ENCODE results near the gene SLFNL1.

The SLFNL1 gene

DNA sequence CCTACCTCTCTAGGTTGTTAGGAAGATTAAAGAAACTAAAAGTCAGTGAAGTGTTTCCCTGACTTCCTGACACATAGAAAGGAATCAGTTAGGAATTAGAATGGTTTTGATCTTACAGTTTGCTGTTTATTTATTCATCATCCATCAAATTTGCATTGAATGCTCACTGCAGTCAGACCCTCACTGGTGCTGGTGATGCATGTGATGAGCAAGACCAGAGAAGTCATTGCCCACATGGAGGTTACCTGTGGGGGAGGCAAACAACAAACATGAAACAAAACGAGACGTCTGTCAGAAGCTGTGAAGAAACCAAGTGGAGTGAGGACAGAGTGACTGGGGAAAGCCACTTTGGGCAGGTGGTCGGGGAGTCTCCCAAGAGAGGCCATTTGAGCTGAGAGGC is 35.6 kb downstream of the SLFNL1 start:
- DNase-seq = no peak

DNA sequence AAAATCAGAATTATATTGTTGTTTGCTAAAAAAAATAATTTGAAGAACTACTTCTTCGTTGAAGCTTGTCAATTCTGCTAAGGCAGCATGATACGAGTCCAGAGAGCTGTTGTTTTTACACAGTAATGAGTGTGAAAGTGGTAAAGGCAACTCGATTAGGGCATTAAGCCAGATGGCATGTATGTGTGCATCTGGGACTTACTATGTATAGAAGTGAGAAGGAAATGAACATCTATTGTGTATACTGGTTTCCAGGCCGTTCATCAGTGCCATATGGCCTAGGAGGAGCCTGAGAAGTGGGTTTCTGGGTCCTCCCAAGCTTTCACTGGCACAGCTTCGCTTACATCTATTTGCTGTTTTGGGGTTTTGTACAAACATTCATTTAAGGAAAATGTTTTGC is 36.4 kb downstream of the SLFNL1 start:
- DNase-seq = no peak

DNA sequence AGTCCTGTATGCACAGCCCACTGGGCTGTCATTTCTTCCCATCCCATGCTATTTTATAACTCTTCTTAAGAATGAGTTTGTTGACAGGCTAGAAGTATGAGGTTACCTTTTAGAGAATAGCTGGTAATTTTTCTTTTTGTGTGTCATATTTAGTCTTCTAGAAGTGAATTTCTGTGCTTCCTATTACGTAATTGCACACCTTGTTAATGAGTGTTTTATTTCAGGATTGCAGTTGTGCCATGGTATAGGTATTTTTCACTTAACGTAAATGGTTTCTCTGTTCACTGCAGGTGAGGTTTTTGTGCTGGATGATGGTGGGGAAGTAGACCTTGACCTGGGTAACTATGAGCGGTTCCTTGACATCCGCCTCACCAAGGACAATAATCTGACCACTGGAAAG is 37.0 kb downstream of the SLFNL1 start:
- DNase-seq = no peak

DNA sequence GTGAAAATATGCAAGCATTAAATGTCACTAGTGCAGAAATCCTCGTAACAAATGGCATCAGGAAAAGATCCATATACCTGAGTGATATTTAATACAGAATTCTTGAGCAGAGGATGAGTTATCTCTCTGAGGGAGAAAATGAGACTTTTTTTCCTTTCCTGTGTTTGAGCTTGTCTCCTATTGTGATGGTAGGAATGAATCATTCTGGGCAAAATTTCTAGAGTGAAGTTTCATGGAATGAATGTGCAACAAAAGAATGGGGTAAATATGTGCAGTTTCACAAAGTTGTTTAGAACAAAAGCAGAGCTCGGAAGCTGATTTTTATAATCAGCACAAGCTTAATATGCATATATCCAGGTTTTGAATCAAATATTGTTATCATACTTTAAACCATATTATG is 37.5 kb downstream of the SLFNL1 start:
- peak; percentile 79 for DNase-seq

DNA sequence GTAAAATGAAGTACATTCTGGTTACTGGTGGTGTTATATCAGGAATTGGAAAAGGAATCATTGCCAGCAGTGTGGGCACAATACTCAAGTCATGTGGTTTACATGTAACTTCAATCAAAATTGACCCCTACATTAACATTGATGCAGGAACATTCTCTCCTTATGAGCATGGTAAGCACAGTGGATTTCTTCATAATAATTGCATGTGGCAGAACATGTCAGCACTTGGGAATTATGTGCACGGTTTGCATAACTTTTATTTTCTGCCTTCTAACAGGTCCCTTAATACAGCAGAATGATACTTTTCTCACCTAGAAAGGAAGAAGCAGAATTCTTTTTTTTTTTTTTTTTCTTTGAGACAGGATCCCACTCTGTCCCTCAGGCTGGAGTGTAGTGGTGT is 38.2 kb downstream of the SLFNL1 start:
- no peak for DNase-seq

DNA sequence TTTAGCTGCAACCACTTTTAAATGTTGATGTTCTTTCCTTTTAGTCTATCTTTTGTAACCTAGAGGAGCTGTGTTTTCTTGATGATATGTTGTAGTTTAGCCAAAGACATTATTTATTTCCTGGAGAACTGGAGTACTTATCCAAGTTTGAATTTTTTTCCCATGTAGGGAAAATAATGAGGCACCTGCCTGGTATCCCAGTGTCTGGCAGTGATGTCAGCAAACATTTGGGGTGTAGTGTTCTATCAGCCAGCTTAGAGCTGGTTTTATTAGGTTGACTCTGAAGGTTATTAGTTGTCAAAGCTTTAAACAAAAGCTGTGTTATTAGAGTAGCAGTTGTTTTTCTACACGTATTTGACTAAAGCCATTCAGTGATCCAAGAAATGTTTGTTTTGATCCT is 38.8 kb downstream of the SLFNL1 start:
- no peak for DNase-seq

DNA sequence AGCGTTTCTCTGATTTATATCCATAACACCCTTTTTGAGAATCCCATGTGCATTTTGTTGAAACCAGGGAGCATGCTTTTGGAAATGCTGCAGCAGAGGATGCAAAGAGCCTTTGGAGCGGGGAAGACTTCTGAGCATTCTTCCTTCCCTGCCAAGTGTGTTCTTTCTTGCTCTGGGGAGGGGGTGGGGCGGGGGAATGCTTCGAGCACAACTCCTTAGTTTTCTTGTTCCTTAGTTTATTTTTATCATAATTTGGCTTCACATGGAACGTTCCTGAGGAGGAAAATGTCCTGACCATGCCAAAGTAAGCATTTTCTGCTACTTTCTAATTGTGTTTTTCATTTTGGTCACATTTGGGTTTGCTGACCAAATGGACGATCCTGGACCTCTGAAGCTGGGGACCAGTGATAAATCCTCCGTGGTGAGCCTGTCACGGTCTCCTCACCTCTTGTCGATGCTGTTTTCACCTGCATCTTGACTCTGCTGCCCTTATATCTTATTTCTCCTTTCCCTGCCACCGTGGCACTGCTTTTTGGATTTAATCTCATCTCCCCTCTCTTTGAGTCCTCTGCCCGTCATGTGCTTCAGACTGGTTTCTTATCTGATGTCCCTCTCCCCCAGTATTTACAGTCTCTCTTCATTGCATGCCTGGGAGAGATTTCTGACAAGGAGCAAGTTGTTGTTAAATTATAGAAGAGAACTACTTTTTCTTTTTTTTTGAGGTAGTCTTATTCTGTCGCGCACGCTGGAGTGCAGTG is 39.7 kb downstream of the SLFNL1 start:
- DNase-seq = no peak

DNA sequence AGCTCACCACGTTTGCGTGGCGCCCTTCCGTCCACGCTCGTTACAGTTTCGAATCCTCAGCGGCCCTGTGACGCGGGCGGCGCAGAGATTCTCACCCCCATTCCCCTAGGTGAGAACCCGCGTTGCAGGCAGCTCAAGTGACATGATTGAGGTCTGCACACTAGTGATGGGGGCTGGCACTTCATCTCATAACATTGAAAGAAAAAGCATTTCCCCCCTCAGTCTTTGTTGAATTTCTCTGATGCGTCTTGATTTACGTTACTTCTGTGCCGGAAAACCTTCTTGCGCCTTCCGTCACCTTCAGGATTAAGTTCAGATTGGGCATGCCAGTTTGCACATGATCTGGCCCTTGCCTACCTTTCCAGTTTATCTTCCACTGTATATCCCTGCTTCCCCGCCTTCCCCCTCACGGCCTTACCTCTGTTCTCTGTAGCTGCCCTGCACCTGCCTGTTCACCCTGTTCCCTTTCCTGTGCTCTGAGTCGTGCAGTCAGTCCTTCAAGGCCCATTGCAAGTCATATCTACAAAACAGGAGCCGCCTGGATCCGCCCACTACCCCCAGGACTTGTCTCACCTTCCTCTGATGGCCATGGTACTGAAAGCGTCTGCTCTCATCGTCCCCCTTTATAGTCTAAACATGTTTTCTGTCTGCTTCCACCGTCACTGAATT is 40.9 kb downstream of the SLFNL1 start:
- peak; percentile 74 for DNase-seq

DNA sequence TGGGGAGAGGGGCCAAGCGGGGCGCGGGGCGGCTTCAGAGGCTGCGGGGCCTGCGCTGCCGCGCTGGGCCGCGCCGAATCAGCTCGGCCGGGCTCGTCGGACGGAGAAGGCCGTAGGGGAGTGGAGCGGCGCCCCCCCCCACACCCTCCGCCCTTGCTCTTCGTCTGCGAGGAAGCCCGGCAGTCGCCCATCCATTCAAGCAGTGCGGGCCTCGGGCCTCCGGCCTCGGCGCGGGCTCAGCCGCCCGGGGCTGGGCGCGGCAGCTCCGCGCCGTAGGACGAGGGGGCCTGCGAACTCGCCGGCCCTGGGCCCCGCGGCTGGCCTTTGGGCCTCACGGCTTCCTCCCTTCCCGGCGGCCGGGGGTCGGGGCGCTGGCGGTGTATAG is 41.5 kb downstream of the SLFNL1 start:
- no peak for DNase-seq

DNA sequence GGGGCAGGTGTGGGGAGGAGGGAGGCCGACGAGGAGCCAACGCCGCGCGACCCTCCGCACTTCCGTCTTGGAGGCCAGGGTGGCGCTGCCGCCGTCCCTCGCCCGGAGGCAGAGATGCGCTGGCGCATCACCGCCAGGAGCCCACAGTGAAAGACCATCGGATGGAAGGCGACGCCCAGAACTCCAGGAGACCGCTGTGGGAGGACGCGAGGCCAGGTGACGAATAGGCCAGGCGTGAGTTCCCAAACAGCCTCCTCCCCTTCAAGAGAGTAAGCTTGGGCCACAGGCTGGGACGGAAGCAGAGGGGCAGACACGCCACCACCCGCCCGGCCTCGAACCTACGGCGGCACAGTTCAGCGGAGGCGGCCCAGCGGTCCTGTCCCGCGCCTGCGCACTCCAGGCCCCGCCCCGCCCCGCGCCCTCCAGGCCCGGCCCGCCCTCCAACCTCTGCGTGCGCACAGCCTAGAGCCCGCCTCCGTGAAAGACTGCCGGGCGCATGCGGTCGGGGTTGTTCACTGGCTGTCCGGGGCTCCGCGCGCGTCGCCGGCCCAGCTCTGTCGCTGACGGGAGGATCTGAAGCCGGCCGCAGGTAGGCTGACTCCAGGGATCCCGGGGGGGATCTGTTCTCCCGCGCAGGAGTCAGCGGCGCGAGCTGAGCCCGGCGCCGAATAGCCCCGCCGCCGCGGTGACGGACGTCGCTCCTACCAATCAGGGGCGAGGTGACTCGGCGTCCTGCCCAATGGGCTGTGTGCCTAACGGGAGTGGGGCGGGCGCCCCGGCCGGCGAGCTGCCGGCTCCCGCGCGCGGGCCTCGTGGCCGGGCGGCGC is 42.1 kb downstream of the SLFNL1 start, which contains the start of gene CTPS1:
TSS of gene CTPS1 (plus strand) at position 456 of the 827 bp plus-strand sequence. CDS start 3,595 bp downstream, outside the sequence.
- peak; percentile 96 for DNase-seq

DNA sequence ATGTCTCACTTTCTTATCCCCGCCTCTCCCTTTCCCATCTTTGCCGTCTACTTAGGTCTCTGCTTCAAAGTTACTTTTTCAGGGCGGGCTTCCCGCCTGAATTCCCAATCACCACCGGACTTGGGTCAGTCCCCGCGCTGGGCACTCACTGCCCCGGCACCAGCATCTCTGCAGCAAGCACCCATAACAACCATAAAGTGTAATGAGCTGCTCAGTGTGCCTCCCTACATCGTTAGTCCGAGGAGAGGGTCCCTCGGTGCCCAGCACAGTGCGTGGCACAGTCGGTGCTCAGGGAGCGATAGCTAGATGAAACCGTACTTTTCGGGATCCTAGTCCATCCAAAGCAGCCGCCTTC is 42.7 kb downstream of the SLFNL1 start:
- DNase-seq = no peak

DNA sequence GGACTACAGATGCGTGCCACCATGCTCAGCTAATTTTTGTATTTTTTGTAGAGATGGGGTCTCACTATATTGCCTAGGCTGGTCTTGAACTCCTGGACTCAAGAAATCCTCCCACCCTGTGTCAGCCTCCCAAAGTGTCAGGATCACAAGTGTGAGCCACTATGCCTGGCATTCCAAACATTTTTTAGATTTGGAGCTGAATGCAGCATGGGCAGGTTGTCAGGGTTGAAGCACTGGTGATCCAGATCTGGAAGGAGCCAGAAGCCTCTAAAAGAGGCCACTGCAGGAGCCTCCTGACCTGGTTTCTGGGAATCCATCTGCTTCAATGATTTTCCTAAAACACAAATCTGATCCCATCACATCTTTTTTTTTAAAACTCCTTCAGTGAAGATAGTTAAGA is 43.8 kb downstream of the SLFNL1 start:
- DNase-seq = no peak

DNA sequence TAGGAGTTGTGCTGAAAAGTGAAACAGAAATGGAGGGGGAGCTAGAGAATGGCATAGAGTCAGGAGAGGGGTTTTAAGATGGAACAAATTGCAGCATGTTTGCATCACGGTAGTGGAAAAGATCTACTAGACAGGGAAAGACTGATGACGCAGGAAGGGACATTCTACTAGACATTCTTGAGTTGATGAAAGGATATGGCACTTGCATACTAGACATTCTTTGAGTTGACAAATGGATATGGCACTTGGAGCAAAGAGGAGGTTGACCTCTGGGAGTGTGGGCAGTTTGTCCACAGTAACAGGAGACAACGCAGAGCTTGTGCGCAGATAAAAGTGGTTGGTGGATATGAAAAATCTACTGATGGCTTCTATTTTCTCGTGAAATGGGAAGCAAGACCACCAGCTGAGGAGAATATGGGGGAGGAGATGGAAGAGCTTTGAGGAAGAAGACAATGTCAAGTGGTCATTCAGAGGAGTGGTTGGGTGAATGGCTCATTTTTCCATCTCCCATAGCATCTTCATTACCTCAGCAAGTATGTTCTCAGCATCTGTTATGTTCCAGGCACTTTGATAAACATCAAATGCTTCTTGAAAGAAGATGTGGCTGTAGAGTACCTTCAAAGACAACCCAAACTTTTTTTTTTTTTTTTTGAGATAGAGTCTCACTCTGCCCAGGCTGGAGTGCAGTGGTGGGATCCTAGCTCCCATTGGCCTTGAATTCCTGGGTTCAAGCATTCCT is 44.4 kb downstream of the SLFNL1 start:
- DNase-seq = no peak

DNA sequence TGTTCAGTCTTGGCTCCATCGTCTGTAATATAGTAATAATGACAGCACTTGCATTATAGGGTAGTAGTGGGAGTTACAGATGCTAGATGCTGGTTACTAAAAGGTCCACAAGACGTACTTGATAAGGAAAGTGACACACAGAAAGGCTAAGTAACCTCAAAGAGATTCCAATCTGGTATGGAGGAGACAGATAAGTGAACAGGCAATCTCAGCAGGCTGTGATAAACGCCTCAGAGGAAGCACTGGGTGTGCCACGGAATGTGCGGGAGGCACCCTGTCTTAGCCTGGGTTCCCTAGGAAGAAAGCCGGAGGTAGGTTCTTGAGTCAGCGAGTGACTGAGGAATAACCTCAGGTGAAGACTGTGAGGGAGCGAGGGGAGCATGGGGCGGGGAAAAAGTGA is 46.6 kb downstream of the SLFNL1 start:
- DNase-seq = no peak

DNA sequence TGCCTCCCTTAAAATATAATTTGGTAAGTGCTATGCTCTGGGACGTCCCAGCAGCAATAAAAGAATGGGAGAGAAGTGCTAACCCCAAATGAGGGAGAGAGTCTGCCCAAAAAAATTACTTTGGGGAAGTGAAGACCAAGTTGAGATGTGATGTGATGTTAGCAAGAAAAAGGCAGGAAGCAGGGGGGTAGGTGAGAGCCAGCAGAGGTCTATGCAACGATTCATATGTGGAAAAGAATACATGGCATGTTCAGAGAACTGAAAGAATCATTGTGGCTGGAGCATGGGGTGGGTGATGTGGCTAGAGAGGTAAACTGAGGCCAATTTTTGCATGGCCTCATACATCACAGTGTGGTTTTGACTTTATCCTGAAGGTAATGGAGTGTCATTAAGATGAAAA is 47.6 kb downstream of the SLFNL1 start:
- peak; percentile 12 for DNase-seq

DNA sequence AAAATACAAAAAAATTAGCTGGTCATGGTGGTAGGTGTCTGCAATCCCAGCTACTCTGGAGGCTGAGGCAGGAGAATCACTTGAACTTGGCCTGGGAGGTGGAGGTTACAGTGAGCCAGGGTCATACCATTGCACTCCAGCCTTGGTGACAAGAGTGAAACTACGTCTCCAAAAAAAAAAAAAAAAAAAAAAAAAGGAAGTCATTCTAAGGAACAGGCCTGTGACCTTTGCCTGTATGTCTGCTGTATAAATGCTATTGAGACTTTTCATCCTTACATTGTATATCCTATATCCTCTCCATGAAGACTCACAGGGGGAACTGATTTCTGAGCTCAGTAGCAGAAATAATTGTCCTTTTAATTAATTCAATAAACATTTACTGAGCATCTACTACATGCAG is 49.6 kb downstream of the SLFNL1 start:
- no peak for DNase-seq

DNA sequence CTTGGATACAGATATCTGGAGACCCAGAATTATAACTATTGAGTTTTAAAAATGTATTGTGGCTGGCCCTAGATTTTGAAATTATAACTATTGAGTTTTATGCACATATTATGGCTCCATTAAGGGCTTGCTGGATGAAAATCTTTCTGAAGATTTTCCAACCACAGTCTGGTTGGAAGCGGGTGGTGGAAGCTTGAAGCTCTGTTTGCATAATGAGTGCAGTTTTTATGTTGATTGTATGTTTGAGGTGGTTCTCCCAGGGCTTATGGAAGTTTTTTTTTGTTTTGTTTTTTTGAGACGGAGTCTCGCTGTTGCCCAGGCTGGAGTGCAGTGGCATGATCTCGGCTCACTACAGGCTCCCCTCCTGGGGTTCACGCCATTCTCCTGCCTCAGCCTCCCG is 52.1 kb downstream of the SLFNL1 start:
- no peak for DNase-seq

DNA sequence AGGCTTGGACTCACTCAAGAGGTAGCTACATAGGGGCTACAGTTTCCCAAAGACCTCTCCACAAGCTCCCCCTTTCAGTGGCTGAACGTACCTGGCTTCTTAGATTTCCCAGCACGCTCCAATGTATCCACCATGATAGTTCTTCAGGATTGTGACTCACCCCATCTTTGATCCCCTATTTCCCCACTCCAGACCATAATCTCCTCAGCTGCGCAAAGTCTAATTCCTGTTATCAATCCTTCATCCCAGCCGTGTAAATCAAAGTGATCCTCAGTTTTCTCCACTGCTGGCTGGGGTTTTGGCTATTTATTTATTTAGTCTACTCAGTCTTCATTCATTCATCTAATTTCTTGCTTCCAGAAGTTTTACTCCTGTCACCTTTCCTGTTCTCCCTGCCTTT is 55.1 kb downstream of the SLFNL1 start:
- DNase-seq = no peak
